ENCODE measurements around the gene TRABD2A.

GRCh38 chr2:84894131-84894586 lies 13.3 kb upstream of the TRABD2A start:
- no peak for TF ChIP-seq EZH2 (optimal IDR thresholded peaks at IDR 0.05; ENCODE audit: low read depth, low read length)
- TF ChIP-seq, protein P1, sequence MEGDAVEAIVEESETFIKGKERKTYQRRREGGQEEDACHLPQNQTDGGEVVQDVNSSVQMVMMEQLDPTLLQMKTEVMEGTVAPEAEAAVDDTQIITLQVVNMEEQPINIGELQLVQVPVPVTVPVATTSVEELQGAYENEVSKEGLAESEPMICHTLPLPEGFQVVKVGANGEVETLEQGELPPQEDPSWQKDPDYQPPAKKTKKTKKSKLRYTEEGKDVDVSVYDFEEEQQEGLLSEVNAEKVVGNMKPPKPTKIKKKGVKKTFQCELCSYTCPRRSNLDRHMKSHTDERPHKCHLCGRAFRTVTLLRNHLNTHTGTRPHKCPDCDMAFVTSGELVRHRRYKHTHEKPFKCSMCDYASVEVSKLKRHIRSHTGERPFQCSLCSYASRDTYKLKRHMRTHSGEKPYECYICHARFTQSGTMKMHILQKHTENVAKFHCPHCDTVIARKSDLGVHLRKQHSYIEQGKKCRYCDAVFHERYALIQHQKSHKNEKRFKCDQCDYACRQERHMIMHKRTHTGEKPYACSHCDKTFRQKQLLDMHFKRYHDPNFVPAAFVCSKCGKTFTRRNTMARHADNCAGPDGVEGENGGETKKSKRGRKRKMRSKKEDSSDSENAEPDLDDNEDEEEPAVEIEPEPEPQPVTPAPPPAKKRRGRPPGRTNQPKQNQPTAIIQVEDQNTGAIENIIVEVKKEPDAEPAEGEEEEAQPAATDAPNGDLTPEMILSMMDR (IDR thresholded peaks at IDR 0.05; ENCODE audit: low read length), result no peak
